Measurements from ENCODE around the gene TMEM200A. TPM values are rescaled to one million over a fixed set of nuclear protein-coding genes. Genes with fewer than 3 reads are reported as not detected.

Gene TMEM200A
- total and polyA plus RNA-seq, 2 donors (not counting 1 experiment from before 2014, with no cell fraction given), result 0.13 to 0.37 TPM

DNA sequence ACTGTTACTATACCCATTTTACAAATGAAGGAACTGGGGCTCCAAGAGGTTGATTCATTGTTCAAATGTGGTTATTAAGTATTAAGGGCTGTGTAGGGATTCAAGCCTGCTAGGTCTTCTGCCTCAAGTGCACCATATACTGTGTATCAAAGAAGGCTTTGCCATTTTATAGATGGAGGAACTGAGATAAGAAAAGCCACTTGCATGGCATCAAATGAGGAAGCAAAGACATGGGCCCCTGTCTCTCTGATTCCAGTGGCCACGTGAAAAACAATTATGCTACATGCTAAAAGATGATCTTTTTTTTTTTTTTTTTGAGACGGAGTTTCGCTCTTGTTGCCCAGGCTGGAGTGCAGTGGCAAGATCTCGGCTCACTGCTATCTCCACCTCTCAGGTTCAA, 67.0 kb downstream of the TMEM200A start:
- no peaks in the 10 kb centered on the region for H3K9me3 ChIP-seq (ENCODE audit: control extremely low read depth in 1 of 3, control insufficient read depth in 2 of 3, insufficient read depth in 1 of 3, low read length in 2 of 3)
- H3K27me3 ChIP-seq (replicated peaks in 1 of 4; ENCODE audit: control extremely low read depth in 1 of 4, control insufficient read depth in 3 of 4, insufficient read depth in 4 of 4, low read length in 3 of 4), result no peaks in the 10 kb centered on the region
- CTCF ChIA-PET, result no interaction called here
- TF ChIP-seq EZH2 (IDR thresholded peaks at IDR 0.05; ENCODE audit: borderline replicate concordance, insufficient read depth, low read depth, low read length, poor library complexity, severe bottlenecking), result no peak
- TF ChIP-seq, protein P1, sequence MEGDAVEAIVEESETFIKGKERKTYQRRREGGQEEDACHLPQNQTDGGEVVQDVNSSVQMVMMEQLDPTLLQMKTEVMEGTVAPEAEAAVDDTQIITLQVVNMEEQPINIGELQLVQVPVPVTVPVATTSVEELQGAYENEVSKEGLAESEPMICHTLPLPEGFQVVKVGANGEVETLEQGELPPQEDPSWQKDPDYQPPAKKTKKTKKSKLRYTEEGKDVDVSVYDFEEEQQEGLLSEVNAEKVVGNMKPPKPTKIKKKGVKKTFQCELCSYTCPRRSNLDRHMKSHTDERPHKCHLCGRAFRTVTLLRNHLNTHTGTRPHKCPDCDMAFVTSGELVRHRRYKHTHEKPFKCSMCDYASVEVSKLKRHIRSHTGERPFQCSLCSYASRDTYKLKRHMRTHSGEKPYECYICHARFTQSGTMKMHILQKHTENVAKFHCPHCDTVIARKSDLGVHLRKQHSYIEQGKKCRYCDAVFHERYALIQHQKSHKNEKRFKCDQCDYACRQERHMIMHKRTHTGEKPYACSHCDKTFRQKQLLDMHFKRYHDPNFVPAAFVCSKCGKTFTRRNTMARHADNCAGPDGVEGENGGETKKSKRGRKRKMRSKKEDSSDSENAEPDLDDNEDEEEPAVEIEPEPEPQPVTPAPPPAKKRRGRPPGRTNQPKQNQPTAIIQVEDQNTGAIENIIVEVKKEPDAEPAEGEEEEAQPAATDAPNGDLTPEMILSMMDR (IDR thresholded peaks at IDR 0.05), result no peak
- H3K4me1 Mint-ChIP-seq, result no peaks in the 10 kb centered on the region
- no peaks in the 10 kb centered on the region for H4K20me1 ChIP-seq (ENCODE audit: control insufficient read depth, insufficient read depth, low read length, poor library complexity, severe bottlenecking)
- H3K4me3 Mint-ChIP-seq, result no peak overlapping the region
- POLR2A ChIA-PET, result no interaction called here
- H3K27ac ChIP-seq (ENCODE audit: low read length in 2 of 2), result no peak overlapping the region
- WGBS (ENCODE audit: insufficient coverage), result 13% methylated on average over 1 of the region's 4 CpGs
- H3K36me3 ChIP-seq (replicated peaks in 1 of 2; ENCODE audit: control extremely low read depth in 1 of 2, control insufficient read depth in 1 of 2, extremely low read depth in 1 of 2, insufficient read depth in 2 of 2, low read length in 1 of 2), result no peaks in the 10 kb centered on the region
- no peaks in the 10 kb centered on the region for H3K79me2 ChIP-seq (ENCODE audit: control insufficient read depth, insufficient read depth, low read length)
- H2AFZ ChIP-seq (ENCODE audit: insufficient read depth, low read depth, low read length, poor library complexity, severe bottlenecking), result no peak overlapping the region
- DNase-seq (no peak), ATAC-seq (ENCODE audit: low read depth) (no peak)
- H3K9ac ChIP-seq (ENCODE audit: low read length), result no peak overlapping the region
- intact Hi-C loops (cut with micrococcal nuclease), result no loop called here
- H3K4me1 ChIP-seq (ENCODE audit: control insufficient read depth in 2 of 2, insufficient read depth in 2 of 2, low read length in 2 of 2), result no peaks in the 10 kb centered on the region
- no peak overlapping the region for H3K4me2 ChIP-seq (replicated peaks; ENCODE audit: low read depth, low read length, poor library complexity, severe bottlenecking)
- no peak overlapping the region for H3K4me3 ChIP-seq (ENCODE audit: control extremely low read depth in 1 of 5, extremely low read depth in 1 of 5, insufficient read depth in 1 of 5, low read depth in 2 of 5, low read length in 4 of 5)
- H3K27ac Mint-ChIP-seq, result no peak overlapping the region
- H3K27me3 Mint-ChIP-seq, result no peaks in the 10 kb centered on the region
- H3K9me3 Mint-ChIP-seq (ENCODE audit: insufficient read depth), result no peaks in the 10 kb centered on the region

DNA sequence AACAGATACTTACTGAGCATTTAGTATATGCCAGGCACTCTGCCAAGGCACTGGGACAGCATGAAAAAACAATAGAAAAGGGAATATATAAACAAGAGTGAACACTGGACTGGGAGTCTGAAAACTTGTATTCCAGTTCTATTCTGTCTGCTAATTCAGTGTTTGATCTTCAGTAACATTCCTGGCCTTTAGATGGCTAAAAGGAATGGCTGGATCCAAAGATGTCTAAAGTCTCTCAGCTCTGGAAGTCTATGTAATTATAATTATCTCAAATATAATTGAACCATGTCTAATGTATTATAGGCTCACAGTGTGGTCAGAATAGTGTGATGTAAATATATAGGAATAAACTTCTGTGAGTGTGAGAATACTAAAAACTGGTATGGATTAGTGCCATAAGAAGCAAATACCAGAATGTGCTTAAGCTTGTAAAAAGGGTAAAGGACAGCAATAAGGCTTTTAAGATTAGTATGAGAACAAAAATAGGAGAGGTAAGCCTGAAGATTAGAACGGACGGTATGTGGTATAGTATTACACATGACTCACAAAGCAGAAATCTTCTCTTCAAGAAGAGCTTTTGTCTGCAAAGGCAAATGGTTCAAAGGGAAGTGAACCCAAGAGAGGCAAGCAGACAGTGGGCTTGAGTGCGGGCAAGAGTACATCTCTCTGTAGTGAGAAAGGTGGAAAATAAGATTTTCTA, 68.5 kb downstream of the TMEM200A start:
- Histone ChIP-seq H3K27ac (ENCODE audit: low read length in 2 of 2) (no peak overlapping the region), H3K9ac (ENCODE audit: low read length) (no peak overlapping the region), H3K9me3 (ENCODE audit: control extremely low read depth in 1 of 3, control insufficient read depth in 2 of 3, insufficient read depth in 1 of 3, low read length in 2 of 3) (no peaks in the 10 kb centered on the region), H3K79me2 (ENCODE audit: control insufficient read depth, insufficient read depth, low read length) (no peaks in the 10 kb centered on the region), H3K4me1 (ENCODE audit: control insufficient read depth in 2 of 2, insufficient read depth in 2 of 2, low read length in 2 of 2) (no peaks in the 10 kb centered on the region), H3K4me3 (ENCODE audit: control extremely low read depth in 1 of 5, extremely low read depth in 1 of 5, insufficient read depth in 1 of 5, low read depth in 2 of 5, low read length in 4 of 5) (no peak overlapping the region), H3K27me3 (replicated peaks in 1 of 4; ENCODE audit: control extremely low read depth in 1 of 4, control insufficient read depth in 3 of 4, insufficient read depth in 4 of 4, low read length in 3 of 4) (no peaks in the 10 kb centered on the region), H3K4me2 (replicated peaks; ENCODE audit: low read depth, low read length, poor library complexity, severe bottlenecking) (no peak overlapping the region), H3K36me3 (replicated peaks in 1 of 2; ENCODE audit: control extremely low read depth in 1 of 2, control insufficient read depth in 1 of 2, extremely low read depth in 1 of 2, insufficient read depth in 2 of 2, low read length in 1 of 2) (no peaks in the 10 kb centered on the region), H2AFZ (ENCODE audit: insufficient read depth, low read depth, low read length, poor library complexity, severe bottlenecking) (no peak overlapping the region), H4K20me1 (ENCODE audit: control insufficient read depth, insufficient read depth, low read length, poor library complexity, severe bottlenecking) (no peaks in the 10 kb centered on the region)
- ChIA-PET POLR2A (no interaction called here), CTCF (no interaction called here)
- Mint-ChIP-seq H3K9me3 (ENCODE audit: insufficient read depth) (no peaks in the 10 kb centered on the region), H3K4me3 (no peak overlapping the region), H3K27ac (no peak overlapping the region), H3K27me3 (no peaks in the 10 kb centered on the region), H3K4me1 (no peaks in the 10 kb centered on the region)
- DNase-seq (no peak), ATAC-seq (ENCODE audit: low read depth) (no peak)
- no peak for TF ChIP-seq EZH2 (IDR thresholded peaks at IDR 0.05; ENCODE audit: borderline replicate concordance, insufficient read depth, low read depth, low read length, poor library complexity, severe bottlenecking)
- TF ChIP-seq, protein P1 (IDR thresholded peaks at IDR 0.05), result no peak
- no CpG with 5 or more reads among the region's 3 CpGs for WGBS (ENCODE audit: insufficient coverage)
- intact Hi-C loops (cut with micrococcal nuclease), result no loop called here
